ENCODE results near the gene KIF2A.
A peak's percentile ranks its signal among the peaks of the same experiment; 100 is the strongest.

The KIF2A gene

DNA sequence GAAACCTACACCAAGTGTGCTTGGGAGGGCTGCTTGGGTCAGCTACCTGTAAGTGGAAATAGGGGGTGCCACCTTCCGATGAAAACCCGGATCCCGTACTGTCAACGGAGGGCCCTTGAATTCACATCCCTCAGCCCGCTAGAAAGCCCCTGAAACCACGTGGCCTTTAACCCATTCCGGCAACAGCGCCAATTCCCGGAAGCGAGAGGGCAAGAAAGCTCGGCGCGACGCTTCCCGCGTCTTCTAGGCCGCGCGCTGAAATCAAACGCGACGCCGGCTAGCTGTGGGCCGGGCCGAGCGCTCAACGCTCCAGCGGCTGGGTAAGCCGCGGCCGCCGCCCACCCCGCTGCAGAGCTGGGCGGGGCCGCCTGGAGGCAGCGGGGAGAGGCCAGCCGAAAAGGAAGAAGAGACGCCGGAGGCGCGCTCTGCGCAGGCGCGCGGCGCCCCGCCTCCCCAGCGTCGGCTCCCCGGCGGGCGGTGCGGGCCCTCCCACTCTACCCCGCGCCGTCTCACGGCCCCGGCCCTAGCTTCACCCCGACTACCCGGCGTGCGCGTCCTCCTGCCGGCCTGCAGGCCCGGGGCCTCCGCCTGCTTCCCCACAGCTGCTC lies at the start of gene KIF2A:
Gene KIF2A, plus strand, starts transcription at position 492 of the 608 bp plus-strand sequence. CDS start 267 bp downstream, outside the sequence.
- Histone ChIP-seq H3K4me1 (ENCODE audit: control insufficient read depth, insufficient read depth, low read length) (0 out of 2 replicates have a peak, but pooled peaks cover 1% of the 10 kb centered on the region), H3K4me3 (ENCODE audit: low read depth, low read length) (peak within 1 kb of the TSS; percentile 93), H3K9me3 (ENCODE audit: control insufficient read depth, insufficient read depth, low read depth, low read length) (no peaks in the 10 kb centered on the region), H3K27ac (ENCODE audit: extremely low read depth, low read depth, low read length) (peak within 1 kb of the TSS; percentile 93), H3K36me3 (ENCODE audit: control insufficient read depth in 2 of 2, insufficient read depth in 1 of 2, low read length in 2 of 2) (peaks cover 0 to 5% of the 10 kb centered on the region in 2 experiments; a peak in 1 of 3 replicates)
- CTCF ChIA-PET = interaction anchor here (0.6 to 1.2 kb wide), 3 partner anchors 9 to 692 kb away, joined by 3 to 4 read pairs (median 3); no protein-coding TSS in a partner anchor
- POLR2A ChIA-PET = interaction anchor here (0.7 to 1.3 kb wide), 6 partner anchors 10 to 107 kb away, joined by 3 to 13 read pairs (median 6); partner anchors contain the start of genes DIMT1 and IPO11
- TF ChIP-seq, protein P1, sequence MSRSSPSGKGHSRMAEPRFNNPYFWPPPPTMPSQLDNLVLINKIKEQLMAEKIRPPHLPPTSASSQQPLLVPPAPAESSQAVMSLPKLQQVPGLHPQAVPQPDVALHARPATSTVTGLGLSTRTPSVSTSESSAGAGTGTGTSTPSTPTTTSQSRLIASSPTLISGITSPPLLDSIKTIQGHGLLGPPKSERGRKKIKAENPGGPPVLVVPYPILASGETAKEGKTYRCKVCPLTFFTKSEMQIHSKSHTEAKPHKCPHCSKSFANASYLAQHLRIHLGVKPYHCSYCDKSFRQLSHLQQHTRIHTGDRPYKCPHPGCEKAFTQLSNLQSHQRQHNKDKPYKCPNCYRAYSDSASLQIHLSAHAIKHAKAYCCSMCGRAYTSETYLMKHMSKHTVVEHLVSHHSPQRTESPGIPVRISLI (tag by site-specific recombination; IDR thresholded peaks at IDR 0.05) = no peak
- TF ChIP-seq, protein P2, sequence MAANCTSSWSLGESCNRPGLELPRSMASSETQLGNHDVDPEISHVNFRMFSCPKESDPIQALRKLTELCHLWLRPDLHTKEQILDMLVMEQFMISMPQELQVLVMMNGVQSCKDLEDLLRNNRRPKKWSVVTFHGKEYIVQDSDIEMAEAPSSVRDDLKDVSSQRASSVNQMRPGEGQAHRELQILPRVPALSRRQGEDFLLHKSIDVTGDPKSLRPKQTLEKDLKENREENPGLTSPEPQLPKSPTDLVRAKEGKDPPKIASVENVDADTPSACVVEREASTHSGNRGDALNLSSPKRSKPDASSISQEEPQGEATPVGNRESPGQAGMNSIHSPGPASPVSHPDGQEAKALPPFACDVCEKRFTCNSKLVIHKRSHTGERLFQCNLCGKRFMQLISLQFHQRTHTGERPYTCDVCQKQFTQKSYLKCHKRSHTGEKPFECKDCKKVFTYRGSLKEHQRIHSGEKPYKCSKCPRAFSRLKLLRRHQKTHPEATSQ (tag by site-specific recombination; IDR thresholded peaks at IDR 0.05) = peak; percentile 57; the same call in 1 of the 2 replicates
- no peak for TF ChIP-seq ZNF830 (tag by site-specific recombination; IDR thresholded peaks at IDR 0.05; ENCODE audit: low read depth)
- TF ChIP-seq, protein P3, sequence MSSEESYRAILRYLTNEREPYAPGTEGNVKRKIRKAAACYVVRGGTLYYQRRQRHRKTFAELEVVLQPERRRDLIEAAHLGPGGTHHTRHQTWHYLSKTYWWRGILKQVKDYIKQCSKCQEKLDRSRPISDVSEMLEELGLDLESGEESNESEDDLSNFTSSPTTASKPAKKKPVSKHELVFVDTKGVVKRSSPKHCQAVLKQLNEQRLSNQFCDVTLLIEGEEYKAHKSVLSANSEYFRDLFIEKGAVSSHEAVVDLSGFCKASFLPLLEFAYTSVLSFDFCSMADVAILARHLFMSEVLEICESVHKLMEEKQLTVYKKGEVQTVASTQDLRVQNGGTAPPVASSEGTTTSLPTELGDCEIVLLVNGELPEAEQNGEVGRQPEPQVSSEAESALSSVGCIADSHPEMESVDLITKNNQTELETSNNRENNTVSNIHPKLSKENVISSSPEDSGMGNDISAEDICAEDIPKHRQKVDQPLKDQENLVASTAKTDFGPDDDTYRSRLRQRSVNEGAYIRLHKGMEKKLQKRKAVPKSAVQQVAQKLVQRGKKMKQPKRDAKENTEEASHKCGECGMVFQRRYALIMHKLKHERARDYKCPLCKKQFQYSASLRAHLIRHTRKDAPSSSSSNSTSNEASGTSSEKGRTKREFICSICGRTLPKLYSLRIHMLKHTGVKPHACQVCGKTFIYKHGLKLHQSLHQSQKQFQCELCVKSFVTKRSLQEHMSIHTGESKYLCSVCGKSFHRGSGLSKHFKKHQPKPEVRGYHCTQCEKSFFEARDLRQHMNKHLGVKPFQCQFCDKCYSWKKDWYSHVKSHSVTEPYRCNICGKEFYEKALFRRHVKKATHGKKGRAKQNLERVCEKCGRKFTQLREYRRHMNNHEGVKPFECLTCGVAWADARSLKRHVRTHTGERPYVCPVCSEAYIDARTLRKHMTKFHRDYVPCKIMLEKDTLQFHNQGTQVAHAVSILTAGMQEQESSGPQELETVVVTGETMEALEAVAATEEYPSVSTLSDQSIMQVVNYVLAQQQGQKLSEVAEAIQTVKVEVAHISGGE (tag by site-specific recombination; conservative IDR thresholded peaks at IDR 0.05; ENCODE audit: low read depth) = peak; percentile 55
- TF ChIP-seq, protein P4, sequence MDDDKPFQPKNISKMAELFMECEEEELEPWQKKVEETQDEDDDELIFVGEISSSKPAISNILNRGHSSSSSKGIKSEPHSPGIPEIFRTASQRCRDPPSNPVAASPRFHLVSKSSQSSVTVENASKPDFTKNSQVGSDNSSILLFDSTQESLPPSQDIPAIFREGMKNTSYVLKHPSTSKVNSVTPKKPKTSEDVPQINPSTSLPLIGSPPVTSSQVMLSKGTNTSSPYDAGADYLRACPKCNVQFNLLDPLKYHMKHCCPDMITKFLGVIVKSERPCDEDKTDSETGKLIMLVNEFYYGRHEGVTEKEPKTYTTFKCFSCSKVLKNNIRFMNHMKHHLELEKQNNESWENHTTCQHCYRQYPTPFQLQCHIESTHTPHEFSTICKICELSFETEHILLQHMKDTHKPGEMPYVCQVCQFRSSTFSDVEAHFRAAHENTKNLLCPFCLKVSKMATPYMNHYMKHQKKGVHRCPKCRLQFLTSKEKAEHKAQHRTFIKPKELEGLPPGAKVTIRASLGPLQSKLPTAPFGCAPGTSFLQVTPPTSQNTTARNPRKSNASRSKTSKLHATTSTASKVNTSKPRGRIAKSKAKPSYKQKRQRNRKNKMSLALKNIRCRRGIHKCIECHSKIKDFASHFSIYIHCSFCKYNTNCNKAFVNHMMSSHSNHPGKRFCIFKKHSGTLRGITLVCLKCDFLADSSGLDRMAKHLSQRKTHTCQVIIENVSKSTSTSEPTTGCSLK (tag by site-specific recombination; IDR thresholded peaks at IDR 0.05) = no peak
- no peak for TF ChIP-seq ZNF473 (tag by site-specific recombination; IDR thresholded peaks at IDR 0.05)
- no peak for TF ChIP-seq ZNF223 (tag by site-specific recombination; IDR thresholded peaks at IDR 0.05)
- 0 out of 2 replicates have a peak, but pooled peaks have one; percentile 12 for TF ChIP-seq ZNF843 (tag by site-specific recombination; IDR thresholded peaks at IDR 0.05)
- TF ChIP-seq ZNF776 (tag by site-specific recombination; IDR thresholded peaks at IDR 0.05; ENCODE audit: borderline replicate concordance) = no peak
- TF ChIP-seq ZNF658 (tag by site-specific recombination; IDR thresholded peaks at IDR 0.05) = no peak
- TF ChIP-seq ZNF121 (tag by site-specific recombination; IDR thresholded peaks at IDR 0.05) = no peak
- TF ChIP-seq ZNF707 (tag by site-specific recombination; IDR thresholded peaks at IDR 0.05) = no peak
- no peak for TF ChIP-seq SALL2 (tag by site-specific recombination; IDR thresholded peaks at IDR 0.05; ENCODE audit: borderline replicate concordance)
- peak; percentile 73; the same call in 1 of the 2 replicates for TF ChIP-seq HOXC10 (CRISPR knock-in tag; IDR thresholded peaks at IDR 0.05)
- peak; percentile 21; the same call in 1 of the 2 replicates for TF ChIP-seq ZNF394 (tag by site-specific recombination; IDR thresholded peaks at IDR 0.05; ENCODE audit: borderline replicate concordance)
- TF ChIP-seq, protein P5, sequence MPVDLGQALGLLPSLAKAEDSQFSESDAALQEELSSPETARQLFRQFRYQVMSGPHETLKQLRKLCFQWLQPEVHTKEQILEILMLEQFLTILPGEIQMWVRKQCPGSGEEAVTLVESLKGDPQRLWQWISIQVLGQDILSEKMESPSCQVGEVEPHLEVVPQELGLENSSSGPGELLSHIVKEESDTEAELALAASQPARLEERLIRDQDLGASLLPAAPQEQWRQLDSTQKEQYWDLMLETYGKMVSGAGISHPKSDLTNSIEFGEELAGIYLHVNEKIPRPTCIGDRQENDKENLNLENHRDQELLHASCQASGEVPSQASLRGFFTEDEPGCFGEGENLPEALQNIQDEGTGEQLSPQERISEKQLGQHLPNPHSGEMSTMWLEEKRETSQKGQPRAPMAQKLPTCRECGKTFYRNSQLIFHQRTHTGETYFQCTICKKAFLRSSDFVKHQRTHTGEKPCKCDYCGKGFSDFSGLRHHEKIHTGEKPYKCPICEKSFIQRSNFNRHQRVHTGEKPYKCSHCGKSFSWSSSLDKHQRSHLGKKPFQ (tag by site-specific recombination; IDR thresholded peaks at IDR 0.05) = no peak
- TF ChIP-seq, protein P6, sequence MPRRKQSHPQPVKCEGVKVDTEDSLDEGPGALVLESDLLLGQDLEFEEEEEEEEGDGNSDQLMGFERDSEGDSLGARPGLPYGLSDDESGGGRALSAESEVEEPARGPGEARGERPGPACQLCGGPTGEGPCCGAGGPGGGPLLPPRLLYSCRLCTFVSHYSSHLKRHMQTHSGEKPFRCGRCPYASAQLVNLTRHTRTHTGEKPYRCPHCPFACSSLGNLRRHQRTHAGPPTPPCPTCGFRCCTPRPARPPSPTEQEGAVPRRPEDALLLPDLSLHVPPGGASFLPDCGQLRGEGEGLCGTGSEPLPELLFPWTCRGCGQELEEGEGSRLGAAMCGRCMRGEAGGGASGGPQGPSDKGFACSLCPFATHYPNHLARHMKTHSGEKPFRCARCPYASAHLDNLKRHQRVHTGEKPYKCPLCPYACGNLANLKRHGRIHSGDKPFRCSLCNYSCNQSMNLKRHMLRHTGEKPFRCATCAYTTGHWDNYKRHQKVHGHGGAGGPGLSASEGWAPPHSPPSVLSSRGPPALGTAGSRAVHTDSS (tag by site-specific recombination; IDR thresholded peaks at IDR 0.05) = no peak
- TF ChIP-seq REPIN1 (tag by site-specific recombination; IDR thresholded peaks at IDR 0.05; ENCODE audit: low read depth) = no peak
- no peak for TF ChIP-seq ZNF138 (tag by site-specific recombination; IDR thresholded peaks at IDR 0.05; ENCODE audit: borderline replicate concordance)
